HCT116 (cell line): ENCODE results near the gene ZFAND5.

Experiments used
- CTCF ChIP-seq, 3 experiments: fragments of 200-600 bp in 1 of 3; sonication (generic) in 1 of 3; IDR thresholded peaks in 2 of 3; conservative IDR thresholded peaks in 1 of 3; 2 replicates each; pipeline ENCODE4 v1.5.1; 2012 to 2017; ENCODE audit warnings: low read depth in 2 of 3, low read length in 2 of 3, antibody characterized with exemption in 1 of 3, borderline replicate concordance in 1 of 3, control low read depth in 1 of 3, mild to moderate bottlenecking in 1 of 3, mixed read lengths in 1 of 3, mixed run types in 1 of 3, moderate library complexity in 1 of 3; ENCODE audit not compliant: insufficient read depth in 1 of 3
- EZH2phosphoT487 ChIP-seq: fragments of 200-600 bp; IDR thresholded peaks from 2 replicates; pipeline ENCODE4 v1.6.1; 2018; ENCODE audit warnings: antibody characterized with exemption, borderline replicate concordance
- JUND ChIP-seq: IDR thresholded peaks from 2 replicates; pipeline ENCODE4 v1.6.1; 2012
- SIN3A ChIP-seq: IDR thresholded peaks from 2 replicates; pipeline ENCODE4 v1.6.1; 2012; ENCODE audit warnings: low read depth
- TCF7L2 ChIP-seq: IDR thresholded peaks from 2 replicates; pipeline ENCODE4 v1.7.0; 2011; ENCODE audit warnings: borderline replicate concordance, inconsistent platforms; ENCODE audit not compliant: insufficient read depth, insufficient read length; ENCODE audit errors: extremely low read depth

DNA sequence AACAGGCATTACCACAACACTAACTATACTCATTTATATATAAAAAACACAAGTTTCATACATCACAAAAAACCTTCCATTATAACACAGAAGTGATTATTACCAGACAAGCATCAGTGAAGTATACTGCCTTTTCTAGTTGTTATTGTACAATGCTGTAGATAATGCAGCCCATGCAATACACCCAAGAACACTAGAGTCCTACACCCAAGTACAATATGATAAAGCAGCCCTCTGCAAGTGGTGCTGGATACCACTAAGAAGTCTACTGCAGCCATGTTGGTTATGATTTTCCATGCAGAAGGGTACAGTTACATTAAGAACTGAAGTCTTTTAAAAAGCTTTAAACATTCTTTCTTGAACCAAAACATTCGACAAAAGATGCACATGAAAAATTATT, 10.3 kb downstream of the ZFAND5 start:
- TF ChIP-seq JUND (no peak), CTCF (IDR thresholded peaks at IDR 0.05 in 2 of 3, conservative IDR thresholded peaks at IDR 0.05 in 1 of 3; ENCODE audit: borderline replicate concordance in 1 of 3, insufficient read depth in 1 of 3, low read depth in 2 of 3, low read length in 2 of 3) (no peak), SIN3A (no peak), TCF7L2 (no peak), EZH2phosphoT487 (no peak)
